HG03097 (cell line): Measurements from ENCODE around the gene IL9.
"Not testable (repeated sequence)": the region's sequence is repeated elsewhere in the genome, so short reads cannot be mapped to it uniquely, and the experiment has no call there.

Source experiments
- ATAC-seq: cut with Tn5 transposase; IDR thresholded peaks from one replicate; pipeline ENCODE4 v1.9.1; 2021; ENCODE audit not compliant: unreplicated experiment, low FRiP score

Gene IL9

GRCh38 chr5:135869935-135870334 is 25.7 kb downstream of the IL9 start:
- no peak for ATAC-seq

DNA sequence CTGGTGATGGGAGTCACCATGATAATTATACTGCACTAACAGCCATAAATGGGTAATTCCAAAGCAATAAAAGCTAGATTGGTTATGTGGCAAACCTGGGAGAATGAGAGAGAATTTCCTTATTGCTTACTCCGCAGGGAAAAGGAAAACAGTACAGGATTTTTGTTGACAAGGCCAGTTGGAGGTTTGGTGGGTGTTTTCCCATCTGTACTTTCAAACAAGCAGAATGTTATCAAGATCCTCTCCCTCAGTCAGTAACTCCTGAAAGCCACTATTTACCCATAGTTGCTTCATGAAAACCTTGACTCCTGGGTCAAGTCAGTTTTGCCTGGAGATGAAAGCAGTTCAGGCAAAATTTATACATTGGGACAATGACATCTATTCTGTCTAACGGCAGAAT is 26.4 kb downstream of the IL9 start:
- ATAC-seq = no peak

- no peak for ATAC-seq
These were observed 27.0 kb downstream of the IL9 start for GRCh38 chr5:135868681-135869080.

GRCh38 chr5:135867599-135867998 is 28.0 kb downstream of the IL9 start:
- no peak for ATAC-seq

- no peak for ATAC-seq
These were observed 29.6 kb downstream of the IL9 start for GRCh38 chr5:135866016-135866415.

- no peak for ATAC-seq
These were observed 30.9 kb downstream of the IL9 start for GRCh38 chr5:135864503-135865435.

DNA sequence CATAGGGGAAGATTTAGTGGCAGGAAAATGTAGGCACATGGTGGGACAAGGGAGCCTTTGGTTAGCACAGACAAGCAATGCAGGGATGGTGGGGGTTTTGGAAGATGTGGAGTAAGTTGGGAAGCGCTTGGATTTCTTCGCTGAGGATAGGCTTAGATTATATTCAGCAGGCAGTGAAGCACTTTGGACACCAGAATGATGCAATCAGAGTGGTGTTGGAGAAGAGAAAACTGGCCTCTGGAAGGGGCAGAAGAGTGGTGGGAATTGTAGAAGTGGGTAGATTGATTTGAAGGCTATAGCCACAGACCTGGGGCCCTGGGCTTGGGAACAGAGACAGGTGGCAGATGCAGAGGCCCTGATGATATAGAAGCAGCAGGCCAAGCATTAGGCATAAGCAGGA is 32.9 kb downstream of the IL9 start:
- ATAC-seq = no peak

DNA sequence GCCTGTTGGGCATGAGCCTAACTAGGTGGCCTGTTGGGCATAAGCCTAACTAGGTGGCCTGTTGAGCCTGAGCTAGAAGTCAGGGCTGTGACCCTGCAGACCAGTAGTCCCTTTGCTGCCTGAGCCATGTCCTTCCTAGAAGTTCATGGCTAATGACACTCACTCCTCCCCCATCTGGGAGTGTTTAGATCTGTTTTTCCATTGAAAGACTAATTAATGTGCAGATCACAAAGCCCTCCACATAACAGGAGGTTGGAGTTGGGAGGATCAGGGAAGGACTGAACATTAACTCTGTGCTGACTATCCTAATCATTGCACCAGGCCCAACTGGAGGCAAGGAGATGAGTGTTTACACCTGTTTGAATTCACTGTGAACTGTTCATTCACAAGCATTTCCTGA is 33.6 kb downstream of the IL9 start:
- no peak for ATAC-seq

GRCh38 chr5:135861641-135862040 is 34.0 kb downstream of the IL9 start:
- no peak for ATAC-seq

GRCh38 chr5:135859641-135860040 is 36.0 kb downstream of the IL9 start:
- no peak for ATAC-seq

- not testable (repeated sequence) for ATAC-seq
These were observed 36.5 kb downstream of the IL9 start for GRCh38 chr5:135859186-135859585.

GRCh38 chr5:135857630-135858311 is 37.9 kb downstream of the IL9 start:
- no peak for ATAC-seq

- no peak for ATAC-seq
These were observed 43.5 kb downstream of the IL9 start for GRCh38 chr5:135851915-135852845.

DNA sequence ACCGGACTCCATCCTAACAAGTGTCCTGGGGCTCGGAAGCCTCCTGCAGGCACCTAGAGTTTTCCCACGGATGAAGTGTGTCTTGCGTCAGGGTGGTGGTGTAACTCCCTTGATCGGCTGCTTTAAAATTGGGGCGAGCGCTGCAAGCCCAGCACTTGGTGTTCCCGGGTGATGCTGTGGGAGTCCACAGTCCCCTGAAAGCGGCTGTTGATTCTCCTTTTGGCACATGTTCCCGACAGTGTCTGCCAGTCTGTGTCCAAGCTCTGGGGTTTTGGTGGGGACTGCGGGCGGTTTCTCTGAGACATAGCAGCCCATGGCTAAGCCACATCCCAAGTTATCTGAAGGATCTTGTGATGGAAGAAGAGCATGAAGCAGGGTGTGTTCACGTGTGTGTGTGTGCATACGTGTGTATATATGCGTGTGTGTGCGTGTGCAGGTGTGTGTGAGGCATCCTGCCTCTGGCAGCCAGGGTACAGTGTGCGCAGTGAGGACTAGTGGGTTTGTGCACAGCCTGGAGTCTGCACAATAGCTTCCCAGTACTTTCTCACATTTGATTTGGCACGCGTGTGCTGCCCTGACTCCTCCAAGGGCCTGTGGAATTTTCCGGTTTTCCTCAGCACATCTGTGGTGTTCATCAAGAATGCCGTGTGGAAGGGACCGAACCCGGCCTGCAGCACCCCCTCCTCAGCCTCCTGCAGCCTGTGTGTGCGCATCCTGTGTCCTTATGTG is 44.3 kb downstream of the IL9 start:
- no peak for ATAC-seq

- ATAC-seq = no peak
These were observed 45.0 kb downstream of the IL9 start for GRCh38 chr5:135850671-135851070.

DNA sequence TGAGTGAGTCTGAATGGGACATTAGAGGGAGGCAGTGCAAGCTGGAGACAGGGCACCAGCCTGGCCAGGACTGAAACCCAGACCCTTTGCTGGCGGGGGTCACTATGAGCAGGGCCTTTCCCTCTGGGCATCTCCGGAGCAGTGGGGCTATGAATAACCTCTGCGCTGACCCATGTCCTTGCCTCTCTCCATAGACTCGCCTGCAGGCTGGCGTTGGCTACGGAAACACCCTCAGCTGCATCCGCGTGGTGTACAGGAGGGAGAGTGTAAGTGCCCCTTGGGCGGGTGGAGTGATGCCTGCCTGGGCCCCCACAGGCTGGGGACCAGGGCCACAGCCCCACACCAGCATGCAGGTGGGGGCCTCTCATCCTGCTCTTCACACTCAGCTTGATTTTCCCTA is 45.4 kb downstream of the IL9 start:
- no peak for ATAC-seq

GRCh38 chr5:135847976-135848375 is 47.7 kb downstream of the IL9 start:
- ATAC-seq = no peak

GRCh38 chr5:135846311-135846710 is 49.3 kb downstream of the IL9 start:
- no peak for ATAC-seq

GRCh38 chr5:135843571-135844337 is 51.9 kb downstream of the IL9 start:
- ATAC-seq = no peak
